H9 (cell line): ENCODE results near the gene AHNAK. TPM values are rescaled to one million over a fixed set of nuclear protein-coding genes. Genes with fewer than 3 reads are reported as not detected.

ENCODE experiments used
- DNase-seq: peaks from one replicate; pipeline ENCODE4 v3.0.0-alpha.2; 2017
- H2AFZ ChIP-seq: one replicate; pipeline ENCODE4 v1.6.1; 2013; ENCODE audit warnings: mild to moderate bottlenecking, low read length, control low read depth, moderate library complexity
- H2AK5ac ChIP-seq: 2 replicates; pipeline ENCODE4 v1.6.1; 2013; ENCODE audit warnings: low read length, control low read depth, mixed read lengths; ENCODE audit not compliant: insufficient read length
- H2BK120ac ChIP-seq: one replicate; pipeline ENCODE4 v1.6.1; 2013; ENCODE audit warnings: low read depth, mild to moderate bottlenecking, low read length, control low read depth, inconsistent platforms; ENCODE audit not compliant: poor library complexity, severe bottlenecking
- H2BK12ac ChIP-seq: 2 replicates; pipeline ENCODE4 v1.6.1; 2013; ENCODE audit warnings: low read length, control low read depth, mixed read lengths, low read depth; ENCODE audit not compliant: insufficient read length
- H2BK15ac ChIP-seq: 2 replicates; pipeline ENCODE4 v1.6.1; 2013; ENCODE audit warnings: low read depth, low read length, control low read depth
- H2BK20ac ChIP-seq: one replicate; pipeline ENCODE4 v1.6.1; 2013; ENCODE audit warnings: low read depth, mild to moderate bottlenecking, low read length, control low read depth, inconsistent platforms; ENCODE audit not compliant: poor library complexity, severe bottlenecking
- H2BK5ac ChIP-seq: 2 replicates; pipeline ENCODE4 v1.6.1; 2013; ENCODE audit warnings: low read length, control low read depth, mixed read lengths; ENCODE audit not compliant: insufficient read length
- H3K14ac ChIP-seq: 2 replicates; pipeline ENCODE4 v1.6.1; 2013; ENCODE audit warnings: low read length, control low read depth; ENCODE audit not compliant: insufficient read depth
- H3K18ac ChIP-seq: 2 replicates; pipeline ENCODE4 v1.6.1; 2013; ENCODE audit warnings: low read depth, mild to moderate bottlenecking, mixed read lengths, low read length, control low read depth; ENCODE audit not compliant: insufficient read length
- H3K23ac ChIP-seq: 2 replicates; pipeline ENCODE4 v1.6.1; 2013; ENCODE audit warnings: low read length, control low read depth, mixed read lengths, low read depth; ENCODE audit not compliant: insufficient read length
- H3K23me2 ChIP-seq: 2 replicates; pipeline ENCODE4 v1.6.1; 2013; ENCODE audit warnings: low read depth, mild to moderate bottlenecking, mixed read lengths, low read length, control low read depth; ENCODE audit not compliant: insufficient read length, poor library complexity, severe bottlenecking
- H3K27ac ChIP-seq: 2 replicates; pipeline ENCODE4 v1.5.1; 2013; ENCODE audit warnings: low read length, control low read depth, mixed read lengths, low read depth; ENCODE audit not compliant: insufficient read length
- H3K27me3 ChIP-seq: 2 replicates; pipeline ENCODE4 v1.6.1; 2013; ENCODE audit warnings: low read length, control low read depth, inconsistent platforms; ENCODE audit not compliant: insufficient read depth
- H3K4ac ChIP-seq: 2 replicates; pipeline ENCODE4 v1.6.1; 2013; ENCODE audit warnings: low read depth, mild to moderate bottlenecking, control low read depth, inconsistent platforms, low read length, moderate library complexity
- H3K4me1 ChIP-seq: 2 replicates; pipeline ENCODE4 v1.6.1; 2013; ENCODE audit warnings: low read length, control low read depth, inconsistent platforms; ENCODE audit not compliant: insufficient read depth
- H3K4me2 ChIP-seq: 2 replicates; pipeline ENCODE4 v1.6.1; 2013; ENCODE audit warnings: low read length, control low read depth, mixed read lengths; ENCODE audit not compliant: insufficient read length, insufficient read depth
- H3K56ac ChIP-seq: 2 replicates; pipeline ENCODE4 v1.6.1; 2013; ENCODE audit warnings: low read depth, mild to moderate bottlenecking, mixed read lengths, low read length, control low read depth; ENCODE audit not compliant: insufficient read length
- H3K79me1 ChIP-seq: 2 replicates; pipeline ENCODE4 v1.6.1; 2013; ENCODE audit warnings: low read depth, mild to moderate bottlenecking, moderate library complexity, low read length, control low read depth, inconsistent platforms; ENCODE audit not compliant: insufficient read depth, poor library complexity, severe bottlenecking
- H3K79me2 ChIP-seq: 2 replicates; pipeline ENCODE4 v1.6.1; 2013; ENCODE audit warnings: low read length, control low read depth, inconsistent platforms; ENCODE audit not compliant: insufficient read depth
- H3K9ac ChIP-seq: 2 replicates; pipeline ENCODE4 v1.6.1; 2013; ENCODE audit warnings: low read length, control low read depth, mixed read lengths; ENCODE audit not compliant: insufficient read length; ENCODE audit errors: extremely low read depth
- H3K9me3 ChIP-seq: one replicate; pipeline ENCODE4 v1.6.1; 2013; ENCODE audit warnings: low read depth, low read length, inconsistent platforms; ENCODE audit not compliant: control insufficient read depth
- H3T11ph ChIP-seq: one replicate; pipeline ENCODE4 v1.6.1; 2013; ENCODE audit warnings: mild to moderate bottlenecking, low read length, control low read depth, inconsistent platforms
- H4K20me1 ChIP-seq: one replicate; pipeline ENCODE4 v1.6.1; 2013; ENCODE audit not compliant: control insufficient read depth, insufficient read length, insufficient read depth
- H4K5ac ChIP-seq: 2 replicates; pipeline ENCODE4 v1.6.1; 2013; ENCODE audit warnings: low read depth, mild to moderate bottlenecking, mixed read lengths, low read length, control low read depth; ENCODE audit not compliant: insufficient read length
- H4K8ac ChIP-seq: replicated peaks from 2 replicates; pipeline ENCODE4 v1.6.1; 2013; ENCODE audit warnings: low read length, control low read depth, mixed read lengths, low read depth; ENCODE audit not compliant: insufficient read length
- H4K91ac ChIP-seq: 2 replicates; pipeline ENCODE4 v1.6.1; 2013; ENCODE audit warnings: low read depth, mild to moderate bottlenecking, moderate library complexity, mixed read lengths, low read length, control low read depth; ENCODE audit not compliant: insufficient read length
- H3K27ac Mint-ChIP-seq, 3 experiments: 2 replicates in 2 of 3; 3 replicates in 1 of 3; pipeline ENCODE4 v1.8.0; 2020 to 2021; ENCODE audit warnings: mixed read lengths in 3 of 3, mild to moderate bottlenecking in 1 of 3, moderate library complexity in 1 of 3
- H3K27me3 Mint-ChIP-seq: 2 replicates; pipeline ENCODE4 v1.8.0; 2021; ENCODE audit warnings: low read depth, mild to moderate bottlenecking, moderate library complexity, mixed read lengths
- H3K36me3 Mint-ChIP-seq, 3 experiments: 2 replicates in 2 of 3; 3 replicates in 1 of 3; pipeline ENCODE4 v1.8.0; 2020 to 2021; ENCODE audit warnings: low read depth in 3 of 3, mixed read lengths in 3 of 3; ENCODE audit not compliant: insufficient read depth in 1 of 3
- H3K4me1 Mint-ChIP-seq, 2 experiments: 2 replicates each; pipeline ENCODE4 v1.8.0; 2020; ENCODE audit warnings: mixed read lengths in 2 of 2
- H3K4me3 Mint-ChIP-seq, 2 experiments: 2 replicates in 1 of 2; 3 replicates in 1 of 2; pipeline ENCODE4 v1.8.0; 2020 to 2021; ENCODE audit warnings: mild to moderate bottlenecking in 2 of 2, mixed read lengths in 2 of 2, moderate library complexity in 1 of 2
- H3K9me3 Mint-ChIP-seq, 2 experiments: 2 replicates in 1 of 2; 3 replicates in 1 of 2; pipeline ENCODE4 v1.8.0; 2020; ENCODE audit warnings: mild to moderate bottlenecking in 2 of 2, mixed read lengths in 2 of 2, moderate library complexity in 1 of 2
- CTCF ChIP-seq: fragments of 200-600 bp; sonication (generic); conservative IDR thresholded peaks from 3 replicates; pipeline ENCODE4 v1.8.0; 2021; ENCODE audit warnings: antibody characterized with exemption, mild to moderate bottlenecking
- WGBS: extraction: QIAGEN DNeasy Blood & Tissue Kit; methylation state at CpG from one replicate; pipeline ENCODE4 v1.1.7; 2013; ENCODE audit warnings: missing lambda C conversion rate, low lambda C conversion rate, mixed read lengths; ENCODE audit not compliant: insufficient read length; ENCODE audit errors: extremely low coverage; 5-methylcytosine and 5-hydroxymethylcytosine counted together
- total RNA-seq: library from RNA; stranded (reverse); gene quantifications from 2 replicates; pipeline ENCODE4 v1.2.1, GENCODE V29; 2021

The AHNAK gene
- total RNA-seq, 1 experiment from 2014 or later = 15.2 TPM

DNA sequence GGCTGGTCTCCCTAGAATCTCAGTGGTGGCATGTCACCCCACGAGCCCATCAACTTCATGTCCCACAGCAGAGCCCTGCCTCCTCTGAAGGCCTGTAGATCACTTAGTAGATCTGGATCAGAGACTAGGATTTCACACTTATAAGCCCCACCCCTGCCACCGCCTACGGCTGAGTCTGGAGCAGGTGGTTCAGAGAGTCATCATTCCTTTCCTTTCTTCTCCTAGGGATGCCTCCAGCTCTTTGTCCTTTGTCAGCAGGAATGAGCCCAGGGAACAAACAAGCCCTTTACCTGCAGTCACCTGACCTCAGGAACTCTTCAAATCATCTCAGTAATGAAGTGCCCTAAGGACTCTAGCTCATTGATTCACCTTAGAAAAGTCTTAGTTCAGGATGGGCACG, 90.0 kb downstream of the AHNAK start:
- no peak overlapping the region for H3K4me2 ChIP-seq
- no peak overlapping the region for H4K8ac ChIP-seq
- TF ChIP-seq CTCF = no peak
- H3T11ph ChIP-seq = no peak overlapping the region
- no peaks in the 10 kb centered on the region for H3K9me3 ChIP-seq
- no peaks in the 10 kb centered on the region for H3K79me1 ChIP-seq
- no peak overlapping the region for H3K56ac ChIP-seq
- H3K18ac ChIP-seq = no peak overlapping the region
- Mint-ChIP-seq H3K27ac (peak overlapping the region in 1 of 3 experiments; percentile 23; a peak in 2 of 7 replicates), H3K4me3 (no peak overlapping the region), H3K27me3 (peaks cover 10% of the 10 kb centered on the region), H3K36me3 (peaks cover 0 to 7% (median 3%) of the 10 kb centered on the region in 3 experiments; a peak in 2 of 7 replicates), H3K4me1 (peaks cover 7 to 17% of the 10 kb centered on the region in 2 experiments), H3K9me3 (peaks cover 5 to 10% of the 10 kb centered on the region in 2 experiments)
- DNase-seq = peak; percentile 49
- H3K9ac ChIP-seq = no peak overlapping the region
- no peak overlapping the region for H2BK120ac ChIP-seq
- H2BK15ac ChIP-seq = no peak overlapping the region
- H2AFZ ChIP-seq = no peak overlapping the region
- H3K23ac ChIP-seq = no peak overlapping the region
- H3K4ac ChIP-seq = no peak overlapping the region
- no CpG with 5 or more reads among the region's 4 CpGs for WGBS
- H4K5ac ChIP-seq = no peak overlapping the region
- no peak overlapping the region for H3K27ac ChIP-seq
- no peaks in the 10 kb centered on the region for H3K4me1 ChIP-seq
- no peak overlapping the region for H4K91ac ChIP-seq
- H2BK20ac ChIP-seq = no peak overlapping the region
- no peaks in the 10 kb centered on the region for H3K79me2 ChIP-seq
- H4K20me1 ChIP-seq = no peaks in the 10 kb centered on the region
- no peaks in the 10 kb centered on the region for H3K23me2 ChIP-seq
- no peak overlapping the region for H3K14ac ChIP-seq
- no peaks in the 10 kb centered on the region for H3K27me3 ChIP-seq
- no peak overlapping the region for H2BK12ac ChIP-seq
- no peak overlapping the region for H2BK5ac ChIP-seq
- no peak overlapping the region for H2AK5ac ChIP-seq
